GM19452 (cell line): Measurements from ENCODE around the gene NKX6-2.
"Not testable (repeated sequence)": the region's sequence is repeated elsewhere in the genome, so short reads cannot be mapped to it uniquely, and the experiment has no call there.

ENCODE experiments used
- ATAC-seq: cut with Tn5 transposase; IDR thresholded peaks from one replicate; pipeline ENCODE4 v1.9.1; 2021; ENCODE audit not compliant: unreplicated experiment

Gene NKX6-2

GRCh38 chr10:132783940-132784865 lies 1.7 kb downstream of the NKX6-2 start:
- no peak for ATAC-seq

DNA sequence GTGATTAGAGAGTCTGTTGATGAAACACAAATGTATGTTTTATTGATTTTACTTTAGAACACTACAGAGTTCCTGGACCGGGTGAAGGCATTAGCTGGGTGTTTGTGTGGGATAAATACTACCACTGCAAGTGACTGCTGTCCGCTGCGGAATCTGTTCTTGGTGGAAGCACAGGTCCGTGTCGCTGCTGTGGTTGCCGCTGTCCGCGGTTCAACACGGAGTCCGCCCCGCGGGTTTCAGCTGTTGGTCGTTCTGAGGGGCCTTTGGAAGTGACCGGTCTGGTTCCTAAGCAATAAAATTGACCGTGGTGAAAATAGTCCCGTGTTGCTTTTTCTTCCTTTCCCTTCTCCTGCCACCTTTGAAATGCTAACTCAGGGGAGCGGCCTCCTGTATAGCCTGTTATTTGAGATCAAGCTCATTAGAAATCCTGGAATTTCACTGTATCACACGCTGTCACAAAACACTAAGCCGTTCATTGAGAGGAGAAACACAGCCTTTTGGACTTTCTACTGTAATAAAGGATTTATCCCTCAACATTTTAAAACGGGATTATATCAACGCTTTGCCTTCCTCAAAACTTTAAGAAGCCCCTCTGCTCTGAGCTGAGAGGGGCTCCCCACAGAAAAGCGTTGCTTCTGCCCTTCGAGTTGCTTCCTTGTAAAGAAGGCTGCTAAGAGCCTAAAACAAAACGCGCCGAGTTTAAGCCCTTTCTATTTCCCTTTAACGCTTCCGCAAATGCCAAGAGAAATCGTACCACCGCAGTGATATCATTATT lies 2.6 kb downstream of the NKX6-2 start:
- no peak for ATAC-seq

GRCh38 chr10:132781556-132781955 lies 4.4 kb downstream of the NKX6-2 start:
- no peak for ATAC-seq

- ATAC-seq = no peak
Measured at GRCh38 chr10:132780356-132780755, 5.6 kb downstream of the NKX6-2 start.

- ATAC-seq = no peak
Measured at GRCh38 chr10:132779549-132780294, 6.2 kb downstream of the NKX6-2 start.

- no peak for ATAC-seq
Measured at GRCh38 chr10:132777441-132777840, 8.5 kb downstream of the NKX6-2 start.

GRCh38 chr10:132776821-132777220 lies 9.1 kb downstream of the NKX6-2 start:
- no peak for ATAC-seq

DNA sequence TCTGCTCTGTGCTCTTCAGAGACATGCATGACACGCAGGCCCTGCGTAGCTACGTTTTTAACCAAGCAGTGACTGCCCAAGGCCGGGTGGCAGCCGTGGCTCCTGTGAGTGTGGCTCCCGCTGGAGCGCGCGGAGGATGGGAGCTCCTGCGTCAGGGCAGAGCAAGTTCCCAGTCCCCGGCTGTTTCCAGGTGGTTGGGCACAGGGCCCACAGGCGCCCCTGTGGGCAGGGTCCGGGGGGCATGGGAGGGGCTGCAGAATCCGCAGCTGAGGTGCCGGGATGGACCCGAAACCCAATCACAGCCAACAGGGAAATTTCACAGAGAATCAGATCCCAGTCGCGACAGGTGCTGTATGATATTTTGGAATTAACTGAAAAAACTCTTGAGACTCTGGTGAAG lies 9.8 kb downstream of the NKX6-2 start:
- ATAC-seq = no peak

GRCh38 chr10:132774902-132775863 lies 10.8 kb downstream of the NKX6-2 start:
- ATAC-seq = no peak

DNA sequence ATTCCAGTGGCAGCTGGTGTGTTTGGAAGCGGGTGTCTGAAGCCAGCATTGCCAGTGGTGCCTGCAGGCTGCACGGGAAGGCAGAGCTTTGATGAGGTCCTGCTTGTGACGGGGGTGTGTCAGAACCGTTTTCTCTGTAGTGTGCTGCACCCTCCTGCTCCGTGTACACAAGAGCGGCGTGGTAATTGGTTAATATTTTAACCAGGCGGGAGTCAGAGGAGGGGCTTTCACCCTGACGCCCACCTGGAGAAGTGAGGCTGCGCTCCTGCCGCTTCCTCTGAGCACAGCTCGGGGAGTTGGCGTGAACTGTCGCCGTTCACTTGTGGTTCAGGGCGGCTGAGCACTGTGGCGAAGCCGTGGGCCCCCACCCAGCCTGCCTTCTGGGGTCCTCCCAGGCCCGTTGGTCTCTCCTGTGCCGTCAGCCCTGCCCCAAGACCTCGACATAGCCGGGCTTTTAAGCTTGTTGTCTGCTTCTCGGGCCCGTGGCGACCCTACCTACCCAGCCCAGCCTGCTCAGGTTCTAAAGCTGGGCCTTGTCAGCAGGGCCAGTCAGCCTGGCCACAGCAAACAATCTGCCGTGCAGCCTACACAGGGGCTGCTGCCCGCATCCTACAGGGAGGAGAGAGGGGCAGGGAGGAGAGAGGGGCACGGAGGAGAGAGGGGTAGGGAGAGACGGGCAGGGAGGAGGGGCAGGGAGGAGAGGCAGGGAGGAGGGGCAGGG lies 11.6 kb downstream of the NKX6-2 start:
- ATAC-seq = no peak

DNA sequence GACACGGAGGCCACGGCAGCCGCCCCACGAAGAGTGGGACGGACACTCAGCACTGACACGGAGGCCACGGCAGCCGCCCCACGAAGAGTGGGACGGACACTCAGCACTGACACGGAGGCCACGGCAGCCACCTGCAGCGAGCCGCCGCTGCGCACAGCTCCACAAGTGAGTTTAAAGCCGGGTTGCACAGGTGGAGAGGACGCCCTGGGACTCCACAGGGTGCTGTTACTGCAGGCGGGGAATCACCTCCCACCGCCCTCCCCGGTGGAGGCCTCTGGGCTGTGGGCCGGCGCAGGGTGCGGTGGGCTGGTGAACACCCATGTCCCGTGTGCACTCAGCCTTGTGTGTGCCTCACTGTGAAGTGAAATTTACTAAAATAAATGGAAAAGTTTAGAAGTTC lies 13.1 kb downstream of the NKX6-2 start:
- not testable (repeated sequence) for ATAC-seq

DNA sequence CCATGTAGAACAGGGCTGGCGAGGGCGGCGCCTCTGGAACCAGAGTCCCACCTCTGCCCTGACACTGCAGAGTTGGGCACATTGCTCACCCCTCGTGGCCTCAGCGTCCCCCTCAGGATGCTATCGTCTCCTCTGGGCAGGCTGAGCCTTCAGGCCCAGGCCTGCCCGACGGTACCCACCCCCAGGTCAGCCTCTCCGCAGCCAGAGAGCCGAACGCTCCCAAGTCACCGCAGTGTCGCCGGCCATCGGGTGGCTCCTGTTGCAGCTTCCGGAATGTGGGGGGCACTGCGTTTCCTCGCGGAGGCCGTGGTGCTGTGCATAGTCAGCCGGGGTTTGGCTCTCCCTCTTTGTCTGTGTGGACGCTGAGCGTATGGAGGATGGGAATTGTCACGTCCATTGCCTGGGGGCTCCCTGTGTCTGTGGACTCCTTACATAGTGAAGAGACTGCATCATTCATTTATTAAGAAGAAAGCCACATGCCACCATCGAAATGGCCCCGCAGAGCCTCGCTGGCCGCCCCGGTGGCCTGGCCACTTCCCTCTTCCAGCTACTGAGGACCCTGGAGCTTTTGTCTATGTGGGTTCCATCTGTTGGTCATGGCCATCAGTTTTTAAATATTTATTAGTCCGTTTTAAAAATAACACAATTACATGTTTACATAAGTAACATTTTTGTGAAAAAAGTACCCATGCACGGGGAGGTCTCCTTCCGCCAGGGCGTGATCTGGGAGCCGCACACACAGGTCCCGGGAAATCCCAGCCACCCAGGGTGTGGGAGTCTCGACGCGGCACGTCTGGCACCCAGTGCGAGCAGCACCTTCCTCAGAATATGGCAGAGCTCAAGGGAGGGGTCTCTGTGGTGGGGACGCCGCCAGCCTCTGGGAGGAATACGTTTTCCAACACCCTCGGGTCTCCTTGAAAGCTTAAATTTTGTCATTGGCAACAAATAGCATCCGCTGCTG lies 15.6 kb downstream of the NKX6-2 start:
- ATAC-seq = no peak

- ATAC-seq = no peak
Measured at GRCh38 chr10:132768346-132769248, 17.4 kb downstream of the NKX6-2 start.

DNA sequence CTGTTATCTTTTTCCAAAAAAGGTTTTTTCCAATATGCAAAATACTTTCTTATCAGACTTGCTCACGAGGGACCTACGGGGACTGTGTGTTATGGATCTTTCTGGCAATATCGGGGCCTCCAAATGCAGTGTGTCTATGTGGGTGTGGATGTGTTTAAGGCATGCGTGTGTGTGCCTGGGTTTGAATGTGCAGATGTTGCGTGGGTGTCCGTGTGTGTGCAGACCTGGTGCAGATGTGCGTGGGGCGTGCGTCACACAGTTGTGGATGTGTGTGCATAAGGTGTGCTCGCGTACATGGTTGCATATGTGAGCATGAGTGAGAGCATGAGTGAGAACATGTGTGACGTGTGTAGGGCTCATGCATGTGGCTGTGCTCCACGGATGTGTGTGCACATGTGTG lies 19.7 kb downstream of the NKX6-2 start:
- ATAC-seq = no peak

GRCh38 chr10:132765435-132765834 lies 20.5 kb downstream of the NKX6-2 start:
- ATAC-seq = no peak

GRCh38 chr10:132764108-132764507 lies 21.8 kb downstream of the NKX6-2 start:
- no peak for ATAC-seq

DNA sequence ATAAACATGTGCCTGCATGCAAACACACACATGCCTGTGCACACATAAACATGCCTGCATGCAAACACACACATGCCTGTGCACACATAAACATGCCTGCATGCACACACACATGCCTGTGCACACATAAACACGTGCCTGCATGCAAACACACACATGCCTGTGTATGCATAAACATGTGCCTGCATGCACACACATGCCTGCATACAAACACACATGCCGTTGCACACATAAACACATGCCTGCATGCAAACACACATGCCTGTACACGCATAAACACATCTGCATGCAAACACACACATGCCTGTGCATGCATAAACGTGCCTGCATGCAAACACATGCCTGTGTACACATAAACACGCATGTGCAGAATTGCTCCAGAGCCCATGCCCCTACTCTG lies 22.4 kb downstream of the NKX6-2 start:
- no peak for ATAC-seq
